ENCODE measurements around the gene BTBD17. TPM values are rescaled to one million over a fixed set of nuclear protein-coding genes. Genes with fewer than 3 reads are reported as not detected.
"Not testable (repeated sequence)": the region's sequence is repeated elsewhere in the genome, so short reads cannot be mapped to it uniquely, and the experiment has no call there.

BTBD17 gene, protein sequence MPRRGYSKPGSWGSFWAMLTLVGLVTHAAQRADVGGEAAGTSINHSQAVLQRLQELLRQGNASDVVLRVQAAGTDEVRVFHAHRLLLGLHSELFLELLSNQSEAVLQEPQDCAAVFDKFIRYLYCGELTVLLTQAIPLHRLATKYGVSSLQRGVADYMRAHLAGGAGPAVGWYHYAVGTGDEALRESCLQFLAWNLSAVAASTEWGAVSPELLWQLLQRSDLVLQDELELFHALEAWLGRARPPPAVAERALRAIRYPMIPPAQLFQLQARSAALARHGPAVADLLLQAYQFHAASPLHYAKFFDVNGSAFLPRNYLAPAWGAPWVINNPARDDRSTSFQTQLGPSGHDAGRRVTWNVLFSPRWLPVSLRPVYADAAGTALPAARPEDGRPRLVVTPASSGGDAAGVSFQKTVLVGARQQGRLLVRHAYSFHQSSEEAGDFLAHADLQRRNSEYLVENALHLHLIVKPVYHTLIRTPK
- total RNA-seq (2014; rRNA removed; shearing (Covaris generic)): not detected in 2 replicates

DNA sequence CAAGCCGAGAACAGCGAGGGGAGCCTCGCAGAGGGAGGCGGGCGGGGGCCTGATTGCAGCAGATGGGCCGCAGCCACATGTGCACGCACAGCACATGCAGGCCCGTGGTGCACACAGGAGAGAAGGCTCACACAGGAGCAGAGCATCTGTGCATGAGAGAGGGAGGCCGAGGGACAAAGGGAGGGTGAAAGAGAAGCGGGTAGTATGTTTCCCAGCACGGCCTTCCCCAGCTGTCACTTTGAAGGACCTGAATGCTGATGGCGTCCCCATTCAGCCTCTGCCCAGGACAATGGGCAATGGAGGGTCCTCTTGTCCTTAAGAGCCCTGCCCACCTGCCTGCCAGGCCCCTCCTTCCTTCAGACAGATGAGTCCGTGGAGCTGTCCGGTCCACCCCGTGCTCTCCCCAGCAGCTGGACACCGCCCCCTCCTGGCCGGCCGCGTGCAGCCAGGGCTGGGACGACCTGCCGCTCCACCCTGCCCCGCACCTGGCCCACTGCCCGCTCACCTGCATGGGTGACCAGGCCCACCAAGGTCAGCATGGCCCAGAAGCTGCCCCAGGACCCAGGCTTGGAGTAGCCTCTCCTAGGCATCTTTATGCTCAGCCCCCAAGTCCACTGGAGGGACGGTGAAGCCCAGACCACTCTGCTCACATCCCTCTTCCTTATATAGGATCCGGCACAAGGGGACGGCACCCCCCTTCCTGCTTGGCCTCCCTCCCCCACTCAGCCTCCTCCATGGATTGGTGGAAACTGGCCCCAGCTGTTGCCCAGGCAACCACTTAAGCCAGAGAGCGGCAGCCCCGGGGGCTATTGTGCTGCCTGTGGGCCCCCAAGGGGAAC lies at the start of gene BTBD17:
TSS of gene BTBD17 (minus strand) at position 639 of the 839 bp plus-strand sequence. CDS start at position 590, 49 bp downstream.
- DNase-seq (ENCODE audit: low spot score): no peak

DNA sequence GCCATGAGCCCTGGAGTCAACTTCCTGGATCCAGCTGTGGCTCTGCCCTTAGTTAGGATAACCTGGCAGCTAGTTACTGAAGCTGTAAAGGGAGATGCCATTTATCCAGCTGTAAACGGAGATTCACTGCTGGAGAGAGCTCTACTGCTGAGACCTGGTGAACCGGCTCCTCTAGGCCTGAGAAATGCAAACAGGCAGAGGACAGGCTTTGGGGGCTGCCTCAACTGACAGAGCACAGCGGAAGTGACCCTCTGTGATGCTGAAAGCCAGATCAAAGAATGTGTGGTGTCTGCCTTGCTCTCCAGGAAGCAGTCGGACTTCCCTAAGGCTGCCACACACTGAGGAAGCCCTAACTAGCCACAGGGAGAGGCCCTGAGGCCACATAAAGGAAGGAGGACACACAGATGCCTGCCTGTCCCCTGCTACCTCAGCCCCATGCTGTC lies 48.4 kb upstream of the BTBD17 start:
- no peak for DNase-seq (ENCODE audit: low spot score)

DNA sequence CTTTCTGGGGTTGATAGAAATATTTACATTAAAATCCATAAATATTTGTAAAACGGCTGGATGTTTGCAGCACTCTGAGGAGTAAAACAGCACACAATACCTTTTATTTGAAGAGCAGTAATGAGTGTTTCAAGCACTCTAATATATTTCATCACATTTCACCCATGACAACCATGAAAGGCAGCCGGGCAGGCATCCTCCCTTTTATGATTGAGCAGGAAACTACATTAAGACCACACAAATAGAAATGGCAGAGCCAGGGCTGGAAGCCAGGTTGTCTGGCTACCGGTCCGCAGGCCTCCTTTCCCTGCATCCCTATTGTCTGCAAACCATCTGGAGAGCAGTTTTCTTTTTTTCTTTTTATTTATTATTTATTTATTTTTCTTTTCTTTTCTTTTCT lies 47.1 kb upstream of the BTBD17 start:
- no peak for DNase-seq (ENCODE audit: low spot score)

DNA sequence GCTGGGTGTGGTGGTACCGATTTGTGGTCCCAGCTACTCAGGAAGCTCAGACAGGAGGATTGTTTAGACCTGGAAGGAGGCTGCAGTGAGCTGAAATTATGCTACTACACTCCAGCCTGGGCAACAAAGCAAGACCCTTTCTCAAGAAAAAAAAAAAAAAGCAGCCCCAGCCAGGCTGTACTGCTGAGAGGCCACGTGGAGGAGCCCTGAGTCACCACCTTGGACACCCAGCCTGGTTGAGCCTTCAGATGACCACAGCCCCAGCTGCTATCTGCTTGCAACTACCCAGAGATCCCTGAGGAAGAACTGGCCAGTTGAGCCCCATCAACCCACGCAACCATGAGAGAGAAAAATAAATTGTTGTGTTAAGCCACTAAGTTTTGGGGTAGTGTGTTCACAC lies 46.6 kb upstream of the BTBD17 start:
- DNase-seq (ENCODE audit: low spot score): peak; percentile 49

DNA sequence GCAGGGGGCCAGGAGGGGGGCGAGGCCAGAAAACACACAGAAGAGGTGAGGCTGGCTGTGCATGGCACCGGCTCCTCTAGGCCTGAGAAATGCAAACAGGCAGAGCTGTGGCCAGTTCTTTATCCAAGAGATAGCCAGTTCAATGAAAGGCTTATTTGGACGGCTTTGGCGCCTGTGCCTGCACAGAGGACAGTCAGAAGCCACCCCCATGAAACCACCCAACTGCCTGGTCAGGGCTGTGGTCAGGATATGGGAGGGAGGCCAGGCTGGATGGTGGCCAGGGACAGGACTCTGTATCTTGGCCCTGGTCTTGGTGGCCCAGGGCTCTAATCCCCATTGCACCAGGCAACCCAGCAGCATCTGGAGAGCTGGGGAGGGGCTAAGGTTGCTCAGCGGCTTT lies 45.7 kb upstream of the BTBD17 start:
- DNase-seq (ENCODE audit: low spot score): no peak

DNA sequence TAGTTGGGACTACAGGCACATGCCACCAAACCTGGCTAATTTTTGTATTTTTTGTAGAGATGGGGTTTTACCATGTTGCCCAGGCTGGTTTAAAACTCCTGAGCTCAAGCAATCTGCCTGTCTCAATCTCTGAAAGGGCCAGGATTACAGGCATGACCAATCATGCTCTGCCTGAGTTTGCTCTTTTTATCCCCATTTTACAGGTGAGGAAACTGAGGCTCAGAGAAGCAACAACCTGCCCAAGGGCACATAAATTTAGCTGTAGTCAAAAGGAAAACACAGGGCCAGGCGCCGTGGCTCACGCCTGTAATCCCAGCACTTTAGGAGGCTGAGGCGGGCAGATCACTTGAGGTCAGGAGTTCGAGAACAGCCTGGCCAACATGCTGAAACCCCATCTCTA lies 43.6 kb upstream of the BTBD17 start:
- not testable (repeated sequence) for DNase-seq (ENCODE audit: low spot score)

DNA sequence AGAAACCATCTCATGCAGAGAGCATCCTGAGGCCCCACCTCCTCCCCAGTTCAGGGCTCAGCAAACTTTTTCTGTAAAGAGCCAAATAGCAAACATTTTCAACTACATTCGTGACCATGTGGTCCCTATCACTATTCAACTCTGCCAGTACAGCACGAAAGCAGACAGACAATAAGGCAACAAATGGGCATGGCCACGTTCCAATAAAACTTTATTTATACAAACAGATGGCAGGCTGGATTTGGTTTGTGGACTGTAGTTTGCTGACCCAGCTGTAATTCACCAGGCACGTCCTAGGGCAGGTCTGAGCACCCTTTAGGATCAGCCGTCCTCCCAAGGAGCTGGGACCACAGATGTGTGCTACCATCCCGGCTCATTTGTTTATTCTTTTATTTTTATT lies 43.1 kb upstream of the BTBD17 start:
- DNase-seq (ENCODE audit: low spot score): no peak

DNA sequence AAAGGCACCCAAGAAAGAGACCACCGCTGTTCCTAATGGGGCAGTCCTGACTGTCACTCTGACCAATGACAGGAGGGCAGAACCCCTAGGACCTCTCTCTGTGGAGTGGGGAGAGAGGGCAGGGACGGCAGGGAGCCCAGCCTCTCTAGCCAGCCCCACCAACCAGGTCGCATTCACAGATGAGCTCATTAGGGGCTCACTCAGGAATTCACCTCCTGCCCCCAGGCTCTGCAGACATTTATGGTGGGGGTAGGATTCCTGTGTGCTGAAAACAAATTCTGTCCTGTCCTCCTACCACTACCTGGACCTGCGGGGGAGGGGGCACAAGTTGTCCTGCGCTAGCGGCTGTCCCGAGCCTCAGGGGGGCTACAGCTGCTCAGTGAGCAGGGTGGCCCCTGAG lies 42.5 kb upstream of the BTBD17 start:
- DNase-seq (ENCODE audit: low spot score): no peak

DNA sequence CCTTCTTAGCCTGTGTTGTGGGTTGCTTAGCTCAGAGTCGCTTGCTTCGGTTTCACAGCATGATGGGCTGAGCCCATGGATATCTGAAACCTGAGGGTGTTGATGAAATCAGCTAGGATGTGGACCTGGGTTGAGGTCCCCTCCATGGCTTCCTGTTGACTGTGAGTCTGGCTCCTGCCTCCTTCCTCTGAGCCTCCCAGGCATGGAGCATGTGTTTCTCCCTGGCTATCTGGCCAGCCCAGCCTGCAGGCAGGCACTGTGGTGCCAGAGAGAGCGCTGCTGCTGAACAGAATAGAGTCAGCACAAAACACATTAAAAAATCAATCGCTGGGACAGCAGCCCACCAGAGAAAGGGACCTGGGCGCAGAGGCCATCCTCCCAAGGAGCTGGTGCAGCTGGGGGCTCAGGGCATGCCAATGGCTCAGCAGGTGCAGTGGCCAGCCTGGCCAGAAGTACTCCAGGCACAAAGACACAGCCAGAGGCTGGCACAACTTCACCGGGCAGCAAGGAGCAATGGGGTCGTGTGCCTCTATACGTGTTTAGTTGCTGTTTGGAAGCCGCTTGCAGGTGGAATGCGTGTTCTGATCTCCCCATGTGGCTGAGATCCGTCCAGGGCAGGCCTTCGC lies 42.0 kb upstream of the BTBD17 start:
- DNase-seq (ENCODE audit: low spot score): no peak

DNA sequence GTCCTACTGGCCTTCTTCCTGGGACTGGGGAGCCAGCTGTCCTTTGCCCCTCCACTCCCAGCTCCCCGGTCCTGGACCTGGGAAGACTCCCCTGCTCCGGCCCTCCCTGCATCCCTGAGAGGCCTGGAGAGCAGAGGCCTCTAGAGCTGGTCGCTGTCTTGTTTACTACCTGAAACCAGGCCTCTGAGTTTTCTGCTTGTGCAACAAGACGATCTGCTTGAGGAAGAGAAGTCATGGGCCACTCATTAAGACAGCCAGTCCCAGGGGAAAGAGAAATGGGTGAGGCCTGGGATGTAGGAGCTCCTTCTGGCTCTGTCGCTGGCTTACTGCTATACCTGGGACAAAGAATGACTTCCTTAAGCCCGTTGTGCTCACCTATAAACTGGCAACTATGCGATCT lies 40.4 kb upstream of the BTBD17 start:
- DNase-seq (ENCODE audit: low spot score): no peak

DNA sequence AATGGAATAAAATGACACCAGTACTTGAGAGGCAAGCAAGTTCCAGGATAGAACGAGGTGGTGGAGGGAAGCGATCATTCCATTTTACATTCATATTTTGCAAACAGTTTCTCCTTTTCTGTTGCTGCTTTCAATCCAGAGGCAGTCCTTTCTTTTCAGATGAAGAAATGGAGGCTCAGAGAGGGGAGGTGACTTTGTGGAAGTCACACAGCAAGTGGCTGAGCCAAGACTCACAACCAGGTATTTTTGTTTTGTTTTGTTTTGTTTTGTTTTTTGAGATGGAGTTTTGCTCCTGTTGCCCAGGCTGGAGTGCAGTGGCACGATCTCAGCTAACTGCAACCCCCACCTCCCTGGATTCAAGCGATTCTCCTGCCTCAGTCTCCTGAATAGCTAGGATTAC lies 34.9 kb upstream of the BTBD17 start:
- DNase-seq (ENCODE audit: low spot score): no peak

DNA sequence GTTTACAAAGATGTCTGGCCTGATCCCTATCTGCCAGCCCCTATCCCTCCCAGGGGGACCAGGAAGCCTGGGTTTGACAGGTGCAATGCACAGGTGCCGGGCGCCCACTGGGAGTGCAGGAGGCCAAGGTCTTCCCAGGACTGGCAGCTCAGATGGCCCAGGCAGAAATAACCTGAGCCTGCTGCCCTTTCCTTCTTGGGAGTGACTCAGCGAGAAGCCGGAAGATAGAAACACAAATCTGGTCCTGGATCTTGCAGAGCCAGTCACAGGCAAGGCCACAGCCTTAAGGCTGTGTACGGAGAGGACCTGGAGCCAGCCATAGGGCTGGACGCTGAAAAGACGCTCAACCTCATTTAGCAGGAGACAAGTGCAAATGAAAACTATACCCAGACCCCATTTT lies 33.3 kb upstream of the BTBD17 start:
- DNase-seq (ENCODE audit: low spot score): no peak

DNA sequence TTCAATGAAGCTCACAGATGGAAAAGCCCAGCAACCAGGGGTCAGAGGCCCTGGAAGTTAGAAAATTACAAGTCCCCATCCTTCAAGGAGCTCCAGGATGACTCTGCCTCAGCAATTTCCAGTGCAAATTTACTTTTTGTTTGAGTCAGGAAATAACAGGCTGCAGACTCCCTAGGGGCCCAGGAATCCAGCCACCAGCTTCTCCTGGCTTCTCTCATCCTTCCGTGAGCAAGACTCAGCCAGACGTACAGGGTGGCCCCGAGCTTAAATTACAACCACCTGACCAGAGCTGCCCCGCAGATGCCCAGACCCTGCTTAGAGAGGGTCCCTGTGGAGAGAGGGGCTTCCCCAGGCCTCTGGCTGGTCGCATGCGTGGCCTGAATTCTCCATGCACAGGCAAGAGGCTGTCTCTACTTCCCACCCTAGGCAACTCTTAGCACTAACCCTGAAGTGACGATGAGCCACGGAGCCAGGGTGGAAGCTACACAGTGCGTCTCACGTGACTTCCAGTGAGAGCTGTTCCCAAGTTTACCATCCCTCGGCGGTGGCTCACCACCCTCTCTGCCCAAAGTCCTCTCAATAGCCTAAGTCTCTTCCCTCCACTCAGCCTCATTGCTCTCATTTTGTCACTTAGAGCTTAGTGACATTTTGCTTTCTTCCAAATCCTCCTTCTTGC lies 32.7 kb upstream of the BTBD17 start:
- no peak for DNase-seq (ENCODE audit: low spot score)

DNA sequence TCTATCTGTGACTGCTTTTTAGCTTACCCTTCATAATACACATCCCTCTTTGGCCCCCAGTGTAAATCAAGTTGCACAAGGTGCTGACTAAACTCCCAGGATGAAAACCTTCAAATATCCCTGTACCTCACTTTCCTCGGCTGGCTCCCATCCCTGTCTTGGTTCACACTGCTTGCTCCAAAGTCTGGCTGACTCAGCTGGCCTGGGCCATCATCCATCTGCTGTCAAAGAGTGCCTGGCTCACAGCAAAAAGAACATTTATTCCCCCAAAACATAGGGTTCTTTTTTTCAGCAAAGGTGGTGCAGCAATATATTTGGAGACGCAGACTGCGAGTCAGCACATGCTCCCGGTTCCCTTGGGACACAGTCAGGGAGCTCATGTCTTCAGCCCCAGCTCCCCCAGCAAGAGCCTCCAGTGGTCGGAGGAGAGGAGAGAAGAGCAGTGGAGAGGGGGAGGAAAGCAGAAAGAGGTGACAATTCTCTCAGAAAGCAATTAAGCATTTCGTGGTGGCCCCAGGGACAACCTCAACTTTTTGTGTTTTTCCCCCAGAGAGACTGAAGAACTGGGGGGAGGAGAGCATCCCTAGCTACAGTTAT lies 31.8 kb upstream of the BTBD17 start:
- DNase-seq (ENCODE audit: low spot score): no peak

DNA sequence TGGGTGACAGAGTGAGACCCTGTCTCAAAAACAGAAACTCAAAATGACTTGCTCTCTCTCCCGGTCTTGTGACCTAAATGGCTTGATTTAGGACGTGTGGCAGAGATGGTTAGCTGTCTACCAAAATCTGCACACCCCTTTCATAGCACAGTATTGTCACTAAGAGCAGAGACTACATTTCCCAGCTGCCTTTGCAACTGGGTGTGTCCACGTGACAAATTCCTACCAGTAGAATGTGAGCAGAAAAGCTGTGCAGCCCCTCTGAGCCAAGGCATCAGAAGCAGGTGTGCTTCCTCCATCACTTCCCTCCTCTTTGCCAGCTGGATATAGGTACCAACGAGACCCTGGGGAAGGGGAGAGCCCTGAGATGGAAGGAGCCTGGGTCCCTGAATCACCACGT lies 31.2 kb upstream of the BTBD17 start:
- no peak for DNase-seq (ENCODE audit: low spot score)

DNA sequence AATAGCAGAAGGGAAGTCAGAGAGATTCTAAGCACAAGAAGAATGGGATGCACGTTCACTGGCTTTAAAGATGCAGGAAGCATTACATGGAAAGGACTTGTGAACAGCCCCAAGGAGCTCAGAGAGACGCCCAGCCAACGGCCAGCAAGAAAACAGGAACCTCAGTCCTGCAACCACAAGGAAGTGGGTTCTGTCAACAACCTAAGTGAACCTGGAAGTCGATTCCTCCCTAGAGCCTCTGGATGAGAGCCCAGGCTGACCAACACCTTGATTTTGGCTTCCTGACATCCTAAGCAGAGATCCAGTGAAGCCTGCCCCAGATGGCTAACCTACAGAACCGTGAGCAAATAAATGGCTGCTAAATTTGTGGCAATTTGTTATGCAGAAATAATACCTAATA lies 30.1 kb upstream of the BTBD17 start:
- DNase-seq (ENCODE audit: low spot score): no peak

DNA sequence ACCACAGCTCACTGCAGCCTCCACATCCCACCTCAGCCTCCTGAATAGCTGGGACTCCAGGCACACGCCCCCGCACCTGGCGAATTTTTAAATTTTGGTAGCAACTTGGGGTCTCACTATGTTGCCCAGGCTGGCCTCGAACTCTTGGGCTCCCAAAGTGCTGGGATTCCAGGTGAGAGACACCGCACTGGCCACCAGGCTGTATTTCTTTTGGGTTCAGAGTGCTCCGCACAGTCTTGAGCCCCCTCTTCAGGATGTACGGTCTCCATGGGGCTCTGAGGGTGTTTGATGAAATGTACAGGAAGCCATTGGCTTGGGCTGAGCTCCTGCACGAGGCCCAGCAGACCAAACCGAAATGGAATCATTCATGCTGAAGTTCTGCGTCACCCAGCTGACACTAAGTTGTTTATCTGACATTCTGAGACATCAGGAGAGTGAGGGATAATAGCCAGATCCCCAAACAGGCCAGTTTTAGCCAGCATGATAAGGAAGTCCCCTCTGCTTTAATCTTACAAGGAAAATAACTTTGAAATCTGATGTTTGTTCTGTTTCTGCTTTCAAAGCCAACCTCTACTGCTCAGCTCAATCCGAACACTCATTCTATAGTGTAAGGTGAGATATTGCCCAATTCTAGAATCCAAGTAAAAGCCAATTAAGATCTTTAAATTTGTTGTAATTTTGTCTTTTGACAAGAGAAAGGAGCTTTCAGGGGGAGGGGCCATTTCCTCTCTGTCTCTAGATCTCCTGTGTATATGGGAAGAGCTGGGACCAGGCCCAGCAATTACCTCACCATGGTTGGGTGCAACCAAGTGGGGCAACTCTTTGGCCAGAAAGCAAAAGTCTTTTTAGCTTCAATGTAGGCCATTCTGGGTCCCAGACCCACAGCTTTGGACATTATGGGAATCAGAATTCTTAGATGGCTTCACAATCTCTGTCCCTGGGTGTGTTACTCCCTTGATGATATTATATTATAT lies 29.3 kb upstream of the BTBD17 start:
- no peak for DNase-seq (ENCODE audit: low spot score)

DNA sequence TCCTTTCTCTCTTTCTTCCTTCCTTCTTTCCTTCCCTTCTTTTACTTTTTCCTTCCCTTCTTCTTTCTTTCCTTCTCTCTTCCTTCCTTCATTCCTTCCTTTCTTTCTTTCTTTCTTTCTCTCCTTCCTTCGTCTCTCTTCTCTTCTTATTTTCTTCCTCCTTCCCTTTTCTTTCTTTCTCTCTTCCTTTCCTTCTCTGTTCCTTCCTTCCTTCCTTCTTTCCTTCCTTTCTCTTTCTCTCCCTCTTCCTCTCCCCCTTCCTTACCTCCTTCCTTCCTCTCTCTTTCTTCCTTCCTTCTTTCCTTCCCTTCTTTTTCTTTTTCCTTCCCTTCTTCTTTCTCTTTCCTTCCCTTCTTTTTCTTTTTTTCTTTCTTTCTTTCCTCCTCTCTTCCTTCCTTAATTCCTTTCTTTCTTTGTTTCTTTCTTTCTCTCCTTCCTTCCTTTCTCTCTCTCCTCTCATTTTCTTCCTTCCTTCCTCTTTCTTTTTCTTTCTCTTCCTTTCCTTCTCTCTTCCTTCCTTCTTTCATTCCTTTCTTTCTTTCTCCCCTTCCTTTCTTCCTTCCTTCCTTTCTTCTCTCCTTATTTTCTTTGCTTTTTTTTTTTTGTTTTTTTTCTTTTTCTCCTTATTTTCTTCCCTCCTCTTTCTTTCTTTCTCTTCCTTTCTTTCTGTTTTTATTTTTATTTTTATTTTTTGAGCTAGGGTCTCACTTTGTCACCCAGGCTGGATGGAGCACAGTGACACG lies 28.4 kb upstream of the BTBD17 start:
- no peak for DNase-seq (ENCODE audit: low spot score)

DNA sequence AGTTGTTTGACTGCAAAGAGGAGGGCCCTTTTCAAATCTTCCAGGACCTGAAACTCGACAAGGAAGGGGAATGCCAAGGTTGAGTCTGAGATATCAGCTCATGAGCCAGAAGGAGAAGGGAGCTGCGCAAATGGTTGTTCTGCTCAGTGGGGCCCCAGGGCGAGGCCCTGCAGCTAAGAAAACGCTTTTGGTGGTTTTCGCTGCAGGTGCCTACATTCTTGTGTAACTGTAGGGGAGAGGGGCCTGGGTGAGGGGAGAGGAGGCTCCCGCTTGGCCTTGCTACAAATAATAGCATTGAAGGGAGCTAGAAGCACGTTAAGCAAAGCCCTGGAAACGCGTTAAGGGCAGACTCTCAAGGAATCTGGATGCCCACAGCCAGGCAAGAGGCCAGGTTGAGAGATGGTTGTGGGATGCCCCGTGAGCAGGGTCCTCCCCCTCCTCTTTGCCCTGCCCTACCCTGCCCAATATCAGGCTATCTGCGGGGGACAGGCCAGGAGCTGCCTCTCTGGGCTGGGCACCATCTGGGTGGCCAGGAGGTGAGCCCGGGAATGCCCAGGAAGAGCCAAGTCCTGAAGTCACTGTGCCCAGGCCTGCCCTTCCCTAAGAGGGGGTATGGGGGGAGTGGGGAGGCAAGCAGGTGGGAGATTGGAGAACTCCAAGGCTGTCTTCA lies 27.6 kb upstream of the BTBD17 start:
- DNase-seq (ENCODE audit: low spot score): no peak

Measured in A172 (cell line).